Measurements from ENCODE around the gene EFHC1.

Gene EFHC1

GRCh38 chr6:52500238-52501129 lies 80.3 kb downstream of the EFHC1 start:
- TF ChIP-seq FOXP2 (optimal IDR thresholded peaks at IDR 0.05; ENCODE audit: borderline replicate concordance, extremely low read depth, extremely low read length, insufficient read depth) (no peak), TAF1 (IDR thresholded peaks at IDR 0.05; ENCODE audit: borderline replicate concordance, insufficient read depth, low read length) (no peak), REST (IDR thresholded peaks at IDR 0.05; ENCODE audit: insufficient read depth in 1 of 2, low read depth in 2 of 2, low read length in 2 of 2) (no peak), SIN3A (IDR thresholded peaks at IDR 0.05; ENCODE audit: borderline replicate concordance, insufficient read depth, low read length) (no peak), POLR2AphosphoS5 (IDR thresholded peaks at IDR 0.05; ENCODE audit: low read depth, low read length) (no peak)

GRCh38 chr6:52502306-52503029 lies 82.3 kb downstream of the EFHC1 start:
- TF ChIP-seq POLR2AphosphoS5 (IDR thresholded peaks at IDR 0.05; ENCODE audit: low read depth, low read length) (no peak), REST (IDR thresholded peaks at IDR 0.05; ENCODE audit: insufficient read depth in 1 of 2, low read depth in 2 of 2, low read length in 2 of 2) (no peak), SIN3A (IDR thresholded peaks at IDR 0.05; ENCODE audit: borderline replicate concordance, insufficient read depth, low read length) (no peak)

- TF ChIP-seq REST (IDR thresholded peaks at IDR 0.05; ENCODE audit: insufficient read depth in 1 of 2, low read depth in 2 of 2, low read length in 2 of 2) (no peak), POLR2AphosphoS5 (IDR thresholded peaks at IDR 0.05; ENCODE audit: low read depth, low read length) (no peak), SIN3A (IDR thresholded peaks at IDR 0.05; ENCODE audit: borderline replicate concordance, insufficient read depth, low read length) (no peak), FOXP2 (optimal IDR thresholded peaks at IDR 0.05; ENCODE audit: borderline replicate concordance, extremely low read depth, extremely low read length, insufficient read depth) (no peak)
These were observed 83.2 kb downstream of the EFHC1 start for GRCh38 chr6:52503323-52503747.

- TF ChIP-seq POLR2AphosphoS5 (IDR thresholded peaks at IDR 0.05; ENCODE audit: low read depth, low read length) (no peak), FOXP2 (optimal IDR thresholded peaks at IDR 0.05; ENCODE audit: borderline replicate concordance, extremely low read depth, extremely low read length, insufficient read depth) (peak; percentile 28)
These were observed 84.0 kb downstream of the EFHC1 start for GRCh38 chr6:52503851-52504781.

GRCh38 chr6:52504782-52505136 lies 84.6 kb downstream of the EFHC1 start:
- TF ChIP-seq POLR2AphosphoS5 (IDR thresholded peaks at IDR 0.05; ENCODE audit: low read depth, low read length): no peak
- no peak for TF ChIP-seq REST (IDR thresholded peaks at IDR 0.05; ENCODE audit: insufficient read depth in 1 of 2, low read depth in 2 of 2, low read length in 2 of 2)
- no peak for TF ChIP-seq SIN3A (IDR thresholded peaks at IDR 0.05; ENCODE audit: borderline replicate concordance, insufficient read depth, low read length)
- no peak for TF ChIP-seq FOXP2 (optimal IDR thresholded peaks at IDR 0.05; ENCODE audit: borderline replicate concordance, extremely low read depth, extremely low read length, insufficient read depth)
- TF ChIP-seq TAF1 (IDR thresholded peaks at IDR 0.05; ENCODE audit: borderline replicate concordance, insufficient read depth, low read length): no peak
